Gastroesophageal sphincter (tissue), 3 donors: Measurements from ENCODE around the gene HRH1.

Experiments used
- CTCF ChIP-seq, 4 experiments: fragments of 200-600 bp in 2 of 4; fragments of 450-650 bp in 2 of 4; sonication (generic) in 1 of 4; IDR thresholded peaks; one replicate each; pipeline ENCODE4 v1.5.1; 2017 to 2019; ENCODE audit warnings: antibody characterized with exemption in 4 of 4, mild to moderate bottlenecking in 2 of 4, moderate library complexity in 2 of 4
- POLR2A ChIP-seq, 2 donors: fragments of 450-650 bp; IDR thresholded peaks; one replicate each; pipeline ENCODE4 v1.6.1; 2017; ENCODE audit warnings: antibody characterized with exemption in 2 of 2, mild to moderate bottlenecking in 2 of 2, moderate library complexity in 1 of 2
- POLR2AphosphoS5 ChIP-seq: sonication (generic); formaldehyde crosslinking; IDR thresholded peaks from one replicate; pipeline ENCODE4 v1.6.1; 2017; ENCODE audit warnings: antibody characterized with exemption

GRCh38 chr3:11238060-11238459 lies 83.8 kb downstream of the HRH1 start:
- no peak for TF ChIP-seq POLR2AphosphoS5
- no peak for TF ChIP-seq CTCF (IDR thresholded peaks at IDR 0.05)
- no peak for TF ChIP-seq POLR2A (IDR thresholded peaks at IDR 0.05)
